Astrocyte (in vitro differentiated cells and primary cell): ENCODE results near the gene ZFHX3.

ENCODE experiments used
- CTCF ChIP-seq: IDR thresholded peaks from 2 replicates; pipeline ENCODE4 v1.5.1; 2011; ENCODE audit warnings: low read depth, mild to moderate bottlenecking, inconsistent platforms, low read length, moderate library complexity; ENCODE audit not compliant: insufficient read depth
- EZH2 ChIP-seq: IDR thresholded peaks from 2 replicates; pipeline ENCODE4 v1.6.1; 2012; ENCODE audit warnings: mild to moderate bottlenecking, low read length, inconsistent platforms; ENCODE audit not compliant: insufficient read depth

- TF ChIP-seq CTCF = no peak
- TF ChIP-seq EZH2 = no peak
Measured at GRCh38 chr16:72909196-72909595, 138.7 kb downstream of the ZFHX3 start.
